Measurements from ENCODE around the gene DBNDD2. TPM values are rescaled to one million over a fixed set of nuclear protein-coding genes. Genes with fewer than 3 reads are reported as not detected.

Gene DBNDD2
- total RNA-seq, 1 experiment from 2014 or later = 58.7 TPM

DNA sequence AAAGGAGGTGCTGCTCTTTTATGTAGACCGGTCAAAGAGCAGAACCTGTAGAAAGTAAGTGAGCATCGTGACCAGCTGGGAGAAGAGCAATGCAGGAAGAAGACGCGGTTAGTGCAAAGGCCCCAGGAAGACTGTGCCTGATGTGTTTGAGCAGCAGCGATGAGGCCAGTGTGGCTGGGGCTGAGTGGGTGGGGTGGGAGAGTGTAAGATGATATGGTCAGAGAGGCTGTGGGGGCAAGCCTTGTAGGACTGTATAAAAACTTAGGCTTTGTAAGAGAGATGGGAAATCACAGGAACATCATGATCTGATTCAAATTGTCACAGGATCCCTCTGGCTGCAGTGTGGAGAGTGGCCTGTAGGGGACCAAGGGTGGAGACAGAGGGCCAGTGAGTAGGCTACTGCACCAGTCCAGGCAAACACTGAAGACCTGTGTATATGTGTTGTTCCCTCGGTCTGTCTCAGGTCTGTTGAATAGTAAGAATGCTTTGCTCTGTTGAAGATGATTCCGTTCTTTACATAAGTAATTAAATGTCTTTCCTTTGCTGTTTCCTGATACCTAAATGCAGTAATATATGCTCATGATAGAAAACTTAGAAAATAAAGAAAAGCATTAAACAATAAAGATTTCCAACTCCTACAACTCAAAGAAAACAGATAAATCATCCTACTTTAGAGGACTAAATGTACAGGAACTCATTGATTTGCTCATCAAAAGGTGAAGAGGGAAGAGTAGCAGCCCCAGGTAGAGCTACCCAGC lies 37.9 kb downstream of the DBNDD2 start:
- ATAC-seq = peak; percentile 89
- POLR2A ChIA-PET = no interaction called here
- Mint-ChIP-seq H3K9me3 (no peaks in the 10 kb centered on the region), H3K4me1 (peaks cover 10% of the 10 kb centered on the region), H3K27ac (no peak overlapping the region), H3K4me3 (no peak overlapping the region), H3K27me3 (ENCODE audit: low read depth) (peaks cover 6% of the 10 kb centered on the region; the same call in 1 of the 2 replicates), H3K36me3 (no peaks in the 10 kb centered on the region)
- peak; percentile 74 for DNase-seq (ENCODE audit: low spot score)
- TF ChIP-seq, protein P1, sequence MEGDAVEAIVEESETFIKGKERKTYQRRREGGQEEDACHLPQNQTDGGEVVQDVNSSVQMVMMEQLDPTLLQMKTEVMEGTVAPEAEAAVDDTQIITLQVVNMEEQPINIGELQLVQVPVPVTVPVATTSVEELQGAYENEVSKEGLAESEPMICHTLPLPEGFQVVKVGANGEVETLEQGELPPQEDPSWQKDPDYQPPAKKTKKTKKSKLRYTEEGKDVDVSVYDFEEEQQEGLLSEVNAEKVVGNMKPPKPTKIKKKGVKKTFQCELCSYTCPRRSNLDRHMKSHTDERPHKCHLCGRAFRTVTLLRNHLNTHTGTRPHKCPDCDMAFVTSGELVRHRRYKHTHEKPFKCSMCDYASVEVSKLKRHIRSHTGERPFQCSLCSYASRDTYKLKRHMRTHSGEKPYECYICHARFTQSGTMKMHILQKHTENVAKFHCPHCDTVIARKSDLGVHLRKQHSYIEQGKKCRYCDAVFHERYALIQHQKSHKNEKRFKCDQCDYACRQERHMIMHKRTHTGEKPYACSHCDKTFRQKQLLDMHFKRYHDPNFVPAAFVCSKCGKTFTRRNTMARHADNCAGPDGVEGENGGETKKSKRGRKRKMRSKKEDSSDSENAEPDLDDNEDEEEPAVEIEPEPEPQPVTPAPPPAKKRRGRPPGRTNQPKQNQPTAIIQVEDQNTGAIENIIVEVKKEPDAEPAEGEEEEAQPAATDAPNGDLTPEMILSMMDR (IDR thresholded peaks at IDR 0.05) = peak; percentile 62
- TF ChIP-seq ESRRA (CRISPR knock-in tag; IDR thresholded peaks at IDR 0.05; ENCODE audit: borderline replicate concordance) = no peak
- CTCF ChIA-PET = interaction anchor here (0.6 to 3.9 kb wide), 13 partner anchors 9 to 335 kb away, joined by 3 to 20 read pairs (median 3); partner anchors contain the start of genes MATN4, PIGT, SYS1 and WFDC10A

DNA sequence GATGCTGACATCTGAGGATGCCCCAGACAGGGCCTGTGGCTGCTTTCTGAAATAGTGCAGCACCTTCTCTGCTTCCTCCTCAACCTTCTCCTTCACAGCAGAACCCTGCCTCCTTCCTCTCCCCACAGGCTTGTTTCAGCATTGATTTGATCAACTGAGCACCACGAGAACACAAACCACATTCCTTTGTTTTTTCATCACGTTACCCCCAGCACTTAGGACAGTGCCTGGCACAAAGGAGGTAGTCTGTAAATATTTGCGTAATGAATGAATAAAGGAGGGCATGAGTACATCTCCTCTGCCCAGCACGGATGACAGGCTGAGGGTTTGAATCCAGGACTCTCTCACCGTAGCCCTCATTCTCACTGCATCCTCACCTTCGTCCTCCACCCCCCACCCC lies 40.2 kb downstream of the DBNDD2 start:
- H3K27me3 Mint-ChIP-seq (ENCODE audit: low read depth) = peaks cover 6% of the 10 kb centered on the region; the same call in 1 of the 2 replicates
- H3K36me3 Mint-ChIP-seq = no peaks in the 10 kb centered on the region
- H3K4me3 Mint-ChIP-seq = no peak overlapping the region
- H3K27ac Mint-ChIP-seq = peak overlapping the region; percentile 44; the same call in 1 of the 2 replicates
- no peak for DNase-seq (ENCODE audit: low spot score)
- no peaks in the 10 kb centered on the region for H3K9me3 Mint-ChIP-seq
- ATAC-seq = no peak
- ChIA-PET CTCF (interaction anchor here (0.6 to 3.9 kb wide), 3 partner anchors 11 to 539 kb away, joined by 3 to 20 read pairs (median 3); no protein-coding TSS in a partner anchor), POLR2A (no interaction called here)
- TF ChIP-seq, protein P2, sequence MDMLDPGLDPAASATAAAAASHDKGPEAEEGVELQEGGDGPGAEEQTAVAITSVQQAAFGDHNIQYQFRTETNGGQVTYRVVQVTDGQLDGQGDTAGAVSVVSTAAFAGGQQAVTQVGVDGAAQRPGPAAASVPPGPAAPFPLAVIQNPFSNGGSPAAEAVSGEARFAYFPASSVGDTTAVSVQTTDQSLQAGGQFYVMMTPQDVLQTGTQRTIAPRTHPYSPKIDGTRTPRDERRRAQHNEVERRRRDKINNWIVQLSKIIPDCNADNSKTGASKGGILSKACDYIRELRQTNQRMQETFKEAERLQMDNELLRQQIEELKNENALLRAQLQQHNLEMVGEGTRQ (CRISPR knock-in tag; IDR thresholded peaks at IDR 0.05) = no peak
- TF ChIP-seq, protein P3, sequence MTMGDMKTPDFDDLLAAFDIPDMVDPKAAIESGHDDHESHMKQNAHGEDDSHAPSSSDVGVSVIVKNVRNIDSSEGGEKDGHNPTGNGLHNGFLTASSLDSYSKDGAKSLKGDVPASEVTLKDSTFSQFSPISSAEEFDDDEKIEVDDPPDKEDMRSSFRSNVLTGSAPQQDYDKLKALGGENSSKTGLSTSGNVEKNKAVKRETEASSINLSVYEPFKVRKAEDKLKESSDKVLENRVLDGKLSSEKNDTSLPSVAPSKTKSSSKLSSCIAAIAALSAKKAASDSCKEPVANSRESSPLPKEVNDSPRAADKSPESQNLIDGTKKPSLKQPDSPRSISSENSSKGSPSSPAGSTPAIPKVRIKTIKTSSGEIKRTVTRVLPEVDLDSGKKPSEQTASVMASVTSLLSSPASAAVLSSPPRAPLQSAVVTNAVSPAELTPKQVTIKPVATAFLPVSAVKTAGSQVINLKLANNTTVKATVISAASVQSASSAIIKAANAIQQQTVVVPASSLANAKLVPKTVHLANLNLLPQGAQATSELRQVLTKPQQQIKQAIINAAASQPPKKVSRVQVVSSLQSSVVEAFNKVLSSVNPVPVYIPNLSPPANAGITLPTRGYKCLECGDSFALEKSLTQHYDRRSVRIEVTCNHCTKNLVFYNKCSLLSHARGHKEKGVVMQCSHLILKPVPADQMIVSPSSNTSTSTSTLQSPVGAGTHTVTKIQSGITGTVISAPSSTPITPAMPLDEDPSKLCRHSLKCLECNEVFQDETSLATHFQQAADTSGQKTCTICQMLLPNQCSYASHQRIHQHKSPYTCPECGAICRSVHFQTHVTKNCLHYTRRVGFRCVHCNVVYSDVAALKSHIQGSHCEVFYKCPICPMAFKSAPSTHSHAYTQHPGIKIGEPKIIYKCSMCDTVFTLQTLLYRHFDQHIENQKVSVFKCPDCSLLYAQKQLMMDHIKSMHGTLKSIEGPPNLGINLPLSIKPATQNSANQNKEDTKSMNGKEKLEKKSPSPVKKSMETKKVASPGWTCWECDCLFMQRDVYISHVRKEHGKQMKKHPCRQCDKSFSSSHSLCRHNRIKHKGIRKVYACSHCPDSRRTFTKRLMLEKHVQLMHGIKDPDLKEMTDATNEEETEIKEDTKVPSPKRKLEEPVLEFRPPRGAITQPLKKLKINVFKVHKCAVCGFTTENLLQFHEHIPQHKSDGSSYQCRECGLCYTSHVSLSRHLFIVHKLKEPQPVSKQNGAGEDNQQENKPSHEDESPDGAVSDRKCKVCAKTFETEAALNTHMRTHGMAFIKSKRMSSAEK (CRISPR knock-in tag; IDR thresholded peaks at IDR 0.05; ENCODE audit: borderline replicate concordance) = no peak
- TF ChIP-seq TP53 (CRISPR knock-in tag; IDR thresholded peaks at IDR 0.05) = no peak
- TF ChIP-seq FOXJ3 (CRISPR knock-in tag; IDR thresholded peaks at IDR 0.05; ENCODE audit: borderline replicate concordance) = no peak
- no peak for TF ChIP-seq ZNF121 (CRISPR knock-in tag; IDR thresholded peaks at IDR 0.05)
- TF ChIP-seq, protein P4, sequence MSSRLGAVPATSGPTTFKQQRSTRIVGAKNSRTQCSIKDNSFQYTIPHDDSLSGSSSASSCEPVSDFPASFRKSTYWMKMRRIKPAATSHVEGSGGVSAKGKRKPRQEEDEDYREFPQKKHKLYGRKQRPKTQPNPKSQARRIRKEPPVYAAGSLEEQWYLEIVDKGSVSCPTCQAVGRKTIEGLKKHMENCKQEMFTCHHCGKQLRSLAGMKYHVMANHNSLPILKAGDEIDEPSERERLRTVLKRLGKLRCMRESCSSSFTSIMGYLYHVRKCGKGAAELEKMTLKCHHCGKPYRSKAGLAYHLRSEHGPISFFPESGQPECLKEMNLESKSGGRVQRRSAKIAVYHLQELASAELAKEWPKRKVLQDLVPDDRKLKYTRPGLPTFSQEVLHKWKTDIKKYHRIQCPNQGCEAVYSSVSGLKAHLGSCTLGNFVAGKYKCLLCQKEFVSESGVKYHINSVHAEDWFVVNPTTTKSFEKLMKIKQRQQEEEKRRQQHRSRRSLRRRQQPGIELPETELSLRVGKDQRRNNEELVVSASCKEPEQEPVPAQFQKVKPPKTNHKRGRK (CRISPR knock-in tag; IDR thresholded peaks at IDR 0.05; ENCODE audit: borderline replicate concordance) = no peak
- H3K4me1 Mint-ChIP-seq = peaks cover 8% of the 10 kb centered on the region

DNA sequence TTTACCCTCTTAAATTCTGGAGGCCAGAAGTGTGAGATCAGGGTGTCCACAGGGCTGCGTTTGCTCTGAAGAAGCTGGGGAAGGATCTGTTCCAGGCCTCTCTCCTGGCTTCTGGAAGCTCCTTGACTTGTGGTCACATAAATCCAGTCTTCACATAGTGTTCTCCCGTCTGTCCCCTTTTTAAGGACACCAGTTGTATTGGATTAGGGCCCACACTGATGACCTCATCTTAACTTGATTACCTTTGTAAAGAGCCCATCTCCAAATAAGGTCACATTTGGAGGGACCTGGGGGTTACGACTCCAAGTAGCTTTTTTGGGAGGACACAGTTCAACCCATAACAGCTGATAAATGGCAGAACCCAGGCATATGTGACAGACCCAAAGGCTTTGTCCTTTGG lies 41.4 kb downstream of the DBNDD2 start:
- no peak for ATAC-seq
- Mint-ChIP-seq H3K27ac (no peak overlapping the region; the same call in 1 of the 2 replicates), H3K9me3 (no peaks in the 10 kb centered on the region), H3K36me3 (no peaks in the 10 kb centered on the region), H3K4me1 (peaks cover 6% of the 10 kb centered on the region), H3K4me3 (no peak overlapping the region), H3K27me3 (ENCODE audit: low read depth) (peaks cover 4% of the 10 kb centered on the region; the same call in 1 of the 2 replicates)
- POLR2A ChIA-PET = interaction anchor here (0.7 kb wide), 1 partner anchor 13 kb away, joined by 3 read pairs; no protein-coding TSS in a partner anchor
- DNase-seq (ENCODE audit: low spot score) = no peak
- CTCF ChIA-PET = interaction anchor here (0.7 to 8.1 kb wide), 31 partner anchors 10 to 322 kb away, joined by 3 to 67 read pairs (median 5); partner anchors contain the start of genes MATN4, PIGT, SYS1 and WFDC2
- no peak for TF ChIP-seq TEAD4 (CRISPR knock-in tag; IDR thresholded peaks at IDR 0.05)
- TF ChIP-seq, protein P5, sequence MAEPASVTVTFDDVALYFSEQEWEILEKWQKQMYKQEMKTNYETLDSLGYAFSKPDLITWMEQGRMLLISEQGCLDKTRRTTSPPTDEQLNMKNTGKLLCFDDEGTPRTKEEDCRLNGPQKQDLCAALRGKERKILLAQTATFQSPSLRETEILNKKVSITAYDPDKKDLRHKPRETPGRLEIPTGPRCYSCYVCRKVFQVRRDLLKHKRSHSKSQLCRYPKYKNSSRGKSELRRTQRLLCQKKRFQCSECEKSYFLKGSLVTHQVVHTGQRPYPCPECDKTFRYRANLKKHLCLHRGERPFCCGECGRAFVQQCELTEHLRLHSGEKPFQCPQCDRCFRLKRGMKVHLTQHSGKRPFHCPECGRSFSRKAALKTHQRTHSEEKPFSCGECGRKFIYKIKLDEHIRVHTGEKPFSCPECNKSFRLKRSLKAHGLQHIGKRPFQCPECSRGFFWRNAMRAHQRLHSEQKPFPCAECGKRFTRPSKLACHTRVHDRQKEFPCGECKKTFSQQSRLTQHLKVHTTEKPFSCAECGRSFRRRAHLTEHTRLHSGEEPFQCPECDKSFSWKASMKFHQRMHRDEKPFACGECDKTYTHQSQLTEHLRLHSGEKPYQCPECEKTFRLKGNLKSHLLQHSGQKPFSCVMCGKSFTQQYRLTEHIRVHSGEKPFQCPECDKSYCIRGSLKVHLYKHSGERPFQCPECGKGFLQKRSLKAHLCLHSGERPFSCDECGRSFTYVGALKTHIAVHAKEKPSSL (CRISPR knock-in tag; conservative IDR thresholded peaks at IDR 0.05) = no peak
- TF ChIP-seq, protein P6, sequence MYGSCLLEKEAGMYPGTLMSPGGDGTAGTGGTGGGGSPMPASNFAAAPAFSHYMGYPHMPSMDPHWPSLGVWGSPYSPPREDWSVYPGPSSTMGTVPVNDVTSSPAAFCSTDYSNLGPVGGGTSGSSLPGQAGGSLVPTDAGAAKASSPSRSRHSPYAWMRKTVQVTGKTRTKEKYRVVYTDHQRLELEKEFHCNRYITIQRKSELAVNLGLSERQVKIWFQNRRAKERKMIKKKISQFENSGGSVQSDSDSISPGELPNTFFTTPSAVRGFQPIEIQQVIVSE (CRISPR knock-in tag; IDR thresholded peaks at IDR 0.05; ENCODE audit: borderline replicate concordance) = no peak
- TF ChIP-seq SOX15 (CRISPR knock-in tag; IDR thresholded peaks at IDR 0.05) = no peak
- TF ChIP-seq, protein P7, sequence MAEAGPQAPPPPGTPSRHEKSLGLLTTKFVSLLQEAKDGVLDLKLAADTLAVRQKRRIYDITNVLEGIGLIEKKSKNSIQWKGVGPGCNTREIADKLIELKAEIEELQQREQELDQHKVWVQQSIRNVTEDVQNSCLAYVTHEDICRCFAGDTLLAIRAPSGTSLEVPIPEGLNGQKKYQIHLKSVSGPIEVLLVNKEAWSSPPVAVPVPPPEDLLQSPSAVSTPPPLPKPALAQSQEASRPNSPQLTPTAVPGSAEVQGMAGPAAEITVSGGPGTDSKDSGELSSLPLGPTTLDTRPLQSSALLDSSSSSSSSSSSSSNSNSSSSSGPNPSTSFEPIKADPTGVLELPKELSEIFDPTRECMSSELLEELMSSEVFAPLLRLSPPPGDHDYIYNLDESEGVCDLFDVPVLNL (CRISPR knock-in tag; IDR thresholded peaks at IDR 0.05; ENCODE audit: borderline replicate concordance, low read depth) = no peak
- TF ChIP-seq, protein P8, sequence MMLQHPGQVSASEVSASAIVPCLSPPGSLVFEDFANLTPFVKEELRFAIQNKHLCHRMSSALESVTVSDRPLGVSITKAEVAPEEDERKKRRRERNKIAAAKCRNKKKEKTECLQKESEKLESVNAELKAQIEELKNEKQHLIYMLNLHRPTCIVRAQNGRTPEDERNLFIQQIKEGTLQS (CRISPR knock-in tag; conservative IDR thresholded peaks at IDR 0.05) = no peak
- no peak for TF ChIP-seq ZNF396 (CRISPR knock-in tag; IDR thresholded peaks at IDR 0.05; ENCODE audit: borderline replicate concordance)
